ENCODE data around the gene DPF3.

Gene DPF3

DNA sequence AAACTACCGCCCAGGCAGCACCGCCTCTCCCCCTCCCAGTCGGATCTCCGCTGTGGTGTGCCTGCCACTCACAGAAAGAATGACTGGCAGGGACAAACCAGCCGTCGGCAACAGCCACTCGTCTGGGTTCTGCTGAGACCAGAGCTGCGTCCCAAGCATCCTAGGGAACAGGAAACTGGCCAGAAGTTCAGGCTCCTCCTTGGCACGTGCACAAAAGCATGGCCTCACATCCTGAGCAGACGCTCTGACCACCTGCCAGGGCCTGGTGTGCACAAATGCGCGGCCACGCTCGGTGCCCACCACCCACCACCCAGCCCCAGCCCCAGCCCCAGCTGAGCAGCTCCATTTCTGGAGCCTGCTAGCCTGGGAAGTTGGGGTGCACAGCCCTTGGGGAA, 214.8 kb downstream of the DPF3 start:
- TF ChIP-seq EZH2phosphoT487 (IDR thresholded peaks at IDR 0.05; ENCODE audit: low read length) = no peak
- no peak for TF ChIP-seq EZH2 (optimal IDR thresholded peaks at IDR 0.05; ENCODE audit: low read depth, low read length)
- TF ChIP-seq, protein P1, sequence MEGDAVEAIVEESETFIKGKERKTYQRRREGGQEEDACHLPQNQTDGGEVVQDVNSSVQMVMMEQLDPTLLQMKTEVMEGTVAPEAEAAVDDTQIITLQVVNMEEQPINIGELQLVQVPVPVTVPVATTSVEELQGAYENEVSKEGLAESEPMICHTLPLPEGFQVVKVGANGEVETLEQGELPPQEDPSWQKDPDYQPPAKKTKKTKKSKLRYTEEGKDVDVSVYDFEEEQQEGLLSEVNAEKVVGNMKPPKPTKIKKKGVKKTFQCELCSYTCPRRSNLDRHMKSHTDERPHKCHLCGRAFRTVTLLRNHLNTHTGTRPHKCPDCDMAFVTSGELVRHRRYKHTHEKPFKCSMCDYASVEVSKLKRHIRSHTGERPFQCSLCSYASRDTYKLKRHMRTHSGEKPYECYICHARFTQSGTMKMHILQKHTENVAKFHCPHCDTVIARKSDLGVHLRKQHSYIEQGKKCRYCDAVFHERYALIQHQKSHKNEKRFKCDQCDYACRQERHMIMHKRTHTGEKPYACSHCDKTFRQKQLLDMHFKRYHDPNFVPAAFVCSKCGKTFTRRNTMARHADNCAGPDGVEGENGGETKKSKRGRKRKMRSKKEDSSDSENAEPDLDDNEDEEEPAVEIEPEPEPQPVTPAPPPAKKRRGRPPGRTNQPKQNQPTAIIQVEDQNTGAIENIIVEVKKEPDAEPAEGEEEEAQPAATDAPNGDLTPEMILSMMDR (IDR thresholded peaks at IDR 0.05; ENCODE audit: low read length) = no peak
- DNase-seq = no peak
- H3K9ac ChIP-seq (ENCODE audit: low read length) = no peak overlapping the region

DNA sequence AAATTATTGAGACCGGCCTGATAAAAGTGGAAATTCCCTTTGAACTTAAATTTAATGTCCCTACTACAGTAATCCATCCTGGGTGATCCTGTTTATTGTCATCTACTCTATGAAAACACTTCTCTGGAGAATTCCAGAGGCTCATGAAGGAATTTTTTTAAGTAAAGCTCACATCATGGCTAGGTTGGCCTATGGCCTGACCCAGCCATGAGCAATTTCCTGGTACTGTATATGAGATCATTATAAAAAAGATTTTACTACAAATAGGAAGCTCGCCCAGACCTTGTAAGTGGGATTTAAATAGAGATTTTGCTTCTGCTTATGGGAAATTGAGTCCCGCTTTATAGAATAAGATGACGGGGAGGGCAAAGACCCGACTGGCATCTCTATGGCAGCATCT, 215.5 kb downstream of the DPF3 start:
- Histone ChIP-seq H3K79me2 (ENCODE audit: low read length) (no peaks in the 10 kb centered on the region), H3K36me3 (replicated peaks; ENCODE audit: insufficient read depth, low read length) (no peaks in the 10 kb centered on the region; the same call in 1 of the 2 replicates), H3K9me3 (replicated peaks; ENCODE audit: insufficient read depth, low read length) (no peaks in the 10 kb centered on the region), H3K4me3 (ENCODE audit: low read length) (no peak overlapping the region), H3K4me1 (ENCODE audit: low read length) (no peaks in the 10 kb centered on the region), H3K4me2 (ENCODE audit: low read depth, low read length) (no peak overlapping the region), H4K20me1 (ENCODE audit: insufficient read depth, low read length) (no peaks in the 10 kb centered on the region), H3K27ac (ENCODE audit: low read length) (no peak overlapping the region), H3F3A (ENCODE audit: insufficient read depth, low read length) (no peaks in the 10 kb centered on the region), H3K27me3 (replicated peaks; ENCODE audit: insufficient read depth, low read length) (no peaks in the 10 kb centered on the region), H2AFZ (ENCODE audit: low read length) (no peak overlapping the region), H3K9me2 (replicated peaks; ENCODE audit: insufficient read depth, low read length) (no peaks in the 10 kb centered on the region), H3K9ac (ENCODE audit: low read length) (no peak overlapping the region)
- TF ChIP-seq EZH2 (optimal IDR thresholded peaks at IDR 0.05; ENCODE audit: low read depth, low read length) = no peak
- TF ChIP-seq, protein P1 (IDR thresholded peaks at IDR 0.05; ENCODE audit: low read length) = no peak
- TF ChIP-seq EZH2phosphoT487 (IDR thresholded peaks at IDR 0.05; ENCODE audit: low read length) = no peak
- DNase-seq = no peak

More for the DNA sequence above, 214.8 kb downstream of the DPF3 start:
- Histone ChIP-seq H3K9me3 (replicated peaks; ENCODE audit: insufficient read depth, low read length) (no peaks in the 10 kb centered on the region), H3K27ac (ENCODE audit: low read length) (no peak overlapping the region), H3F3A (ENCODE audit: insufficient read depth, low read length) (no peaks in the 10 kb centered on the region), H3K36me3 (replicated peaks; ENCODE audit: insufficient read depth, low read length) (no peaks in the 10 kb centered on the region), H3K4me1 (ENCODE audit: low read length) (no peaks in the 10 kb centered on the region), H3K4me2 (ENCODE audit: low read depth, low read length) (no peak overlapping the region), H3K27me3 (replicated peaks; ENCODE audit: insufficient read depth, low read length) (no peaks in the 10 kb centered on the region), H3K9me2 (replicated peaks; ENCODE audit: insufficient read depth, low read length) (no peaks in the 10 kb centered on the region), H3K79me2 (ENCODE audit: low read length) (no peaks in the 10 kb centered on the region), H4K20me1 (ENCODE audit: insufficient read depth, low read length) (no peaks in the 10 kb centered on the region), H3K4me3 (ENCODE audit: low read length) (no peak overlapping the region), H2AFZ (ENCODE audit: low read length) (no peak overlapping the region)

DNA sequence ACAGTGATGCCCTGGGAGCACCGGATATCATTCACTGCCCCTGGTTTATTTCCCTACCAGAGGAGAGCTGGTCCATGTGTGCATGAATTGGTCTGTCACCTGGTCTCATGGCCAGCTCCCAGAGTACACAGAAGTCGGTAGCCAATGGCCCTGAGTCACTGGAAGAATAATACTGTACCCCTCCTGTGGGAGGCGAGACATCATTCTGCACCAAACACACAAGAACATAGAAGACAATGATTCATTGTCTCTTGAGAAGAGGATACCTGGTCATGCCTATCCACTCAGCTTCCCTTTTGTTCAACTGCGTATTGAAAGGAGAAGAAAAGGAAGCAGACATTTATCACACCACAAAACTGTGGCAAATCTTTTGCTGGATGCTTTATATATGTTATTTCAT, 216.2 kb downstream of the DPF3 start:
- Histone ChIP-seq H2AFZ (ENCODE audit: low read length) (no peak overlapping the region), H3K9me3 (replicated peaks; ENCODE audit: insufficient read depth, low read length) (no peaks in the 10 kb centered on the region), H4K20me1 (ENCODE audit: insufficient read depth, low read length) (no peaks in the 10 kb centered on the region), H3K36me3 (replicated peaks; ENCODE audit: insufficient read depth, low read length) (no peaks in the 10 kb centered on the region; the same call in 1 of the 2 replicates), H3F3A (ENCODE audit: insufficient read depth, low read length) (no peaks in the 10 kb centered on the region), H3K4me3 (ENCODE audit: low read length) (no peak overlapping the region), H3K9ac (ENCODE audit: low read length) (no peak overlapping the region), H3K27ac (ENCODE audit: low read length) (no peak overlapping the region), H3K4me1 (ENCODE audit: low read length) (no peaks in the 10 kb centered on the region), H3K79me2 (ENCODE audit: low read length) (no peaks in the 10 kb centered on the region), H3K27me3 (replicated peaks; ENCODE audit: insufficient read depth, low read length) (no peaks in the 10 kb centered on the region), H3K9me2 (replicated peaks; ENCODE audit: insufficient read depth, low read length) (no peaks in the 10 kb centered on the region), H3K4me2 (ENCODE audit: low read depth, low read length) (no peak overlapping the region)
- no peak for DNase-seq
- TF ChIP-seq, protein P1 (IDR thresholded peaks at IDR 0.05; ENCODE audit: low read length) = no peak
- TF ChIP-seq EZH2 (optimal IDR thresholded peaks at IDR 0.05; ENCODE audit: low read depth, low read length) (no peak), EZH2phosphoT487 (IDR thresholded peaks at IDR 0.05; ENCODE audit: low read length) (no peak)
